ENCODE results near the gene TRIM7.

Gene TRIM7

DNA sequence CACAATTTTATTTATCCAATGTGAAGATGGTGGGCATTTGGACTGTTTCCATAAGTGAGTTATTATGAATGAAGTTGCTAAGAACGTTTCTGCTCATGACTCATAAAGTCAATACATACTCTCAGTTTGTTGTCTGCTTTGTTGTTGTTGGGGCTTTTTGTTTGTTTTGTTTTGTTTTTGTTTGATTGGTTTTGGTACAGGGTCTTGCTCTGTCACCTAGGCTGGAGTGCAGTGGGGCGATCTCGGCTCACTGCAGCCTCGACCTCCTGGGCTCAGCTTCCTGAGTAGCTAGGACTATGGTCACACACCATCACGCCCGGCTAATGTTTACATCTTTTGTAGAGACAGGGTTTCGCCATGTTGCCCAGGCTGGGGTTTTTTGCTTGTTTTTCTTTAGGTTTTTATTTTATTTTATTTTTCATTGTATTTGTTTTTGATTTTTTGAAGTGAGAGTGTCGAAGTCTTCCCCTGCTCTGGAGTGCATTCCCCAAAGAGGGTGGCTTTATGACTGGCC lies 18.0 kb downstream of the TRIM7 start:
- TF ChIP-seq TEAD4 (IDR thresholded peaks at IDR 0.05) = no peak
- TF ChIP-seq REST (IDR thresholded peaks at IDR 0.05; ENCODE audit: low read depth) = no peak
- TF ChIP-seq ZBTB7A (IDR thresholded peaks at IDR 0.05; ENCODE audit: low read depth) = no peak
- TF ChIP-seq CEBPB (IDR thresholded peaks at IDR 0.05) = no peak
- no peak for TF ChIP-seq TCF12 (IDR thresholded peaks at IDR 0.05; ENCODE audit: low read depth)
- no peak for TF ChIP-seq CREB1 (IDR thresholded peaks at IDR 0.05; ENCODE audit: low read depth)
- no peak for TF ChIP-seq YY1 (IDR thresholded peaks at IDR 0.05; ENCODE audit: low read depth)
- TF ChIP-seq FOXM1 (IDR thresholded peaks at IDR 0.05; ENCODE audit: borderline replicate concordance, low read depth) = no peak
- TF ChIP-seq MAX (IDR thresholded peaks at IDR 0.05) = no peak

- TF ChIP-seq FOXM1 (IDR thresholded peaks at IDR 0.05; ENCODE audit: borderline replicate concordance, low read depth) (no peak), EGR1 (IDR thresholded peaks at IDR 0.05) (no peak), RAD21 (IDR thresholded peaks at IDR 0.05; ENCODE audit: low read depth) (no peak), REST (IDR thresholded peaks at IDR 0.05; ENCODE audit: low read depth) (no peak), TEAD4 (IDR thresholded peaks at IDR 0.05) (no peak)
Measured at GRCh38 chr5:181186022-181186421, 19.0 kb downstream of the TRIM7 start.

- no peak for TF ChIP-seq EP300 (IDR thresholded peaks at IDR 0.05; ENCODE audit: borderline replicate concordance)
- TF ChIP-seq YY1 (IDR thresholded peaks at IDR 0.05; ENCODE audit: low read depth) = no peak
- TF ChIP-seq FOXM1 (IDR thresholded peaks at IDR 0.05; ENCODE audit: borderline replicate concordance, low read depth) = no peak
- no peak for TF ChIP-seq TEAD4 (IDR thresholded peaks at IDR 0.05)
- no peak for TF ChIP-seq NFIC (IDR thresholded peaks at IDR 0.05)
- no peak for TF ChIP-seq TAF1 (IDR thresholded peaks at IDR 0.05; ENCODE audit: low read depth)
- no peak for TF ChIP-seq REST (IDR thresholded peaks at IDR 0.05; ENCODE audit: low read depth)
- TF ChIP-seq EGR1 (IDR thresholded peaks at IDR 0.05) = no peak
- TF ChIP-seq CEBPB (IDR thresholded peaks at IDR 0.05) = no peak
- no peak for TF ChIP-seq RAD21 (IDR thresholded peaks at IDR 0.05; ENCODE audit: low read depth)
- no peak for TF ChIP-seq TCF12 (IDR thresholded peaks at IDR 0.05; ENCODE audit: low read depth)
- TF ChIP-seq ZBTB7A (IDR thresholded peaks at IDR 0.05; ENCODE audit: low read depth) = no peak
- TF ChIP-seq CREB1 (IDR thresholded peaks at IDR 0.05; ENCODE audit: low read depth) = no peak
- TF ChIP-seq MAX (IDR thresholded peaks at IDR 0.05) = no peak
- TF ChIP-seq, protein P1, sequence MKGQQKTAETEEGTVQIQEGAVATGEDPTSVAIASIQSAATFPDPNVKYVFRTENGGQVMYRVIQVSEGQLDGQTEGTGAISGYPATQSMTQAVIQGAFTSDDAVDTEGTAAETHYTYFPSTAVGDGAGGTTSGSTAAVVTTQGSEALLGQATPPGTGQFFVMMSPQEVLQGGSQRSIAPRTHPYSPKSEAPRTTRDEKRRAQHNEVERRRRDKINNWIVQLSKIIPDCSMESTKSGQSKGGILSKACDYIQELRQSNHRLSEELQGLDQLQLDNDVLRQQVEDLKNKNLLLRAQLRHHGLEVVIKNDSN (IDR thresholded peaks at IDR 0.05) = no peak
Measured at GRCh38 chr5:181185560-181185959, 19.4 kb downstream of the TRIM7 start.

GRCh38 chr5:181184845-181185216 lies 20.2 kb downstream of the TRIM7 start:
- no peak for TF ChIP-seq EP300 (IDR thresholded peaks at IDR 0.05; ENCODE audit: borderline replicate concordance)

GRCh38 chr5:181182651-181183050 lies 22.3 kb downstream of the TRIM7 start:
- TF ChIP-seq TEAD4 (IDR thresholded peaks at IDR 0.05) (no peak), REST (IDR thresholded peaks at IDR 0.05; ENCODE audit: low read depth) (no peak), MAX (IDR thresholded peaks at IDR 0.05) (no peak), CREB1 (IDR thresholded peaks at IDR 0.05; ENCODE audit: low read depth) (no peak), EP300 (IDR thresholded peaks at IDR 0.05; ENCODE audit: borderline replicate concordance) (no peak), ZBTB7A (IDR thresholded peaks at IDR 0.05; ENCODE audit: low read depth) (no peak), YY1 (IDR thresholded peaks at IDR 0.05; ENCODE audit: low read depth) (no peak), TAF1 (IDR thresholded peaks at IDR 0.05; ENCODE audit: low read depth) (no peak), FOXM1 (IDR thresholded peaks at IDR 0.05; ENCODE audit: borderline replicate concordance, low read depth) (no peak), RAD21 (IDR thresholded peaks at IDR 0.05; ENCODE audit: low read depth) (no peak), EGR1 (IDR thresholded peaks at IDR 0.05) (no peak), CEBPB (IDR thresholded peaks at IDR 0.05) (no peak), NFIC (IDR thresholded peaks at IDR 0.05) (no peak), TCF12 (IDR thresholded peaks at IDR 0.05; ENCODE audit: low read depth) (no peak)
- TF ChIP-seq, protein P1 (IDR thresholded peaks at IDR 0.05) = no peak
